ENCODE data around the gene NSRP1. TPM values are rescaled to one million over a fixed set of nuclear protein-coding genes. Genes with fewer than 3 reads are reported as not detected.

NSRP1 gene
- total and polyA plus RNA-seq, 2 donors (not counting 3 experiments of a cell fraction or from before 2014, with no cell fraction given), result 11.2 to 29.1 TPM

DNA sequence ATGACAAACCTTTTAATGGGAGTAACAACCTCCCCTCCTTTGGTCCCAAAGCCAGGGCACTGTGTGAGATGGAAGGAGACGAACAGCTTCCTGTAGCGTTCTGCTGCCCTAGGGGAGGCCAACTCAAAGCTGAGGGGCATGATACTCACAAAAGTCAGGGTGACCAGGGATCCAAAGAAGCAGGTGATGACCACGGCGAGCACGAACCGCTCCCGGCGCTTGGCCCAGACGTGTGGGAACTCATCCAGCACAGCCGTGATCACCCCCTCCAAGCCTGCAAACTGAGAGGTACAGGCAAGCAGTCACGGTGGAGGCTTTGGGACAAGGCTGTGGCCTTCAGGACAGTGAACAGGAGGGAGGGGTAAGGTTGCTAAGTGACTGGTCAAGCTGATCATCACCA, 93.8 kb downstream of the NSRP1 start:
- ChIA-PET CTCF (no interaction called here), POLR2A (no interaction called here)
- BruUV-seq (replicated peaks), result no TSS peak
- no peak overlapping the region for H3K4me2 ChIP-seq (ENCODE audit: insufficient read depth, low read length)
- no peak overlapping the region for H3K9ac ChIP-seq (replicated peaks; ENCODE audit: extremely low read depth, insufficient read depth, low read length)
- DNase-seq (ENCODE audit: low read depth, low spot score) (no peak), FAIRE-seq (no peak)
- no peak for TF ChIP-seq JUN (IDR thresholded peaks at IDR 0.05; ENCODE audit: borderline replicate concordance, insufficient read depth, insufficient read length, low read depth)
- TF ChIP-seq EZH2 (IDR thresholded peaks at IDR 0.05; ENCODE audit: borderline replicate concordance, low read depth, low read length, severe bottlenecking), result no peak
- TF ChIP-seq FOS (IDR thresholded peaks at IDR 0.05; ENCODE audit: borderline replicate concordance, insufficient read depth, low read length), result no peak
- H3K4me3 ChIP-seq (replicated peaks in 1 of 3; ENCODE audit: insufficient read depth in 1 of 3, low read depth in 1 of 3, low read length in 3 of 3), result no peak overlapping the region
- no peak overlapping the region for H2AFZ ChIP-seq (ENCODE audit: low read depth, low read length)
- H3K9me3 ChIP-seq (replicated peaks; ENCODE audit: control insufficient read depth, insufficient read depth, low read length), result no peaks in the 10 kb centered on the region
- dilution Hi-C loops (cut with MboI; ENCODE audit: extremely low pct_ligation_motif_present, low sequenced_read_pairs) (no loop called here), intact Hi-C loops (cut with micrococcal nuclease) (no loop called here)
- no peaks in the 10 kb centered on the region for H3K27me3 ChIP-seq (ENCODE audit: control insufficient read depth in 2 of 2, insufficient read depth in 2 of 2, low read length in 2 of 2)
- no peaks in the 10 kb centered on the region for H3K9me1 ChIP-seq (replicated peaks; ENCODE audit: control insufficient read depth, extremely low read depth, insufficient read depth, low read length)
- no peak overlapping the region for H3K27ac ChIP-seq (ENCODE audit: insufficient read depth, low read depth, low read length)
- no peaks in the 10 kb centered on the region for H3K36me3 ChIP-seq (ENCODE audit: control insufficient read depth in 2 of 2, extremely low read depth in 1 of 2, insufficient read depth in 2 of 2, low read length in 2 of 2)
- H4K20me1 ChIP-seq (replicated peaks; ENCODE audit: control insufficient read depth, extremely low read depth, insufficient read depth, low read length), result no peaks in the 10 kb centered on the region
- no peaks in the 10 kb centered on the region for H3K4me1 ChIP-seq (ENCODE audit: control insufficient read depth, extremely low read depth, insufficient read depth, low read length)
- no peaks in the 10 kb centered on the region for H3K79me2 ChIP-seq (ENCODE audit: control insufficient read depth, insufficient read depth, low read length)

DNA sequence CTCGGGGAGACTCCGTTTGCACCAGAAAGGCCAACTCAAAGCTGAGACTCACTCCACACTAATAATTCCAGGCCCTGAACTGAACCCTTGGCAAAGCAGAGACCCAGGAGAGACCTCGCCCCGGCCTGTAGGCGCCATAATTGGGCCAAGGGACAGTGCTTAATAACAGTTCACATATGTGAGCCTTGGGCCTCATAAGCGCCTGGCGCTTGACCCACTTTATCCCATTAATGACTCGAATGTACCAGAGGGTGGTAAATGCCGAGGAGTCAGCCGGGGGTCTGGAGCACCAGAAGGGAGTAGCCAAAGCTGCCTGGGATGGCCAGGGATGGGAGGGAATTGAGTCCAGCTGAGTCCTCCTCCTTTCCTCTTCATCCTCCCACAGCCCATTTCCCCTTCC, 94.3 kb downstream of the NSRP1 start:
- no peaks in the 10 kb centered on the region for H3K9me3 ChIP-seq (replicated peaks; ENCODE audit: control insufficient read depth, insufficient read depth, low read length)
- no peak for DNase-seq (ENCODE audit: low read depth, low spot score)
- no peaks in the 10 kb centered on the region for H3K27me3 ChIP-seq (ENCODE audit: control insufficient read depth in 2 of 2, insufficient read depth in 2 of 2, low read length in 2 of 2)
- H3K4me3 ChIP-seq (replicated peaks in 1 of 3; ENCODE audit: insufficient read depth in 1 of 3, low read depth in 1 of 3, low read length in 3 of 3), result no peak overlapping the region
- H3K9ac ChIP-seq (replicated peaks; ENCODE audit: extremely low read depth, insufficient read depth, low read length), result no peak overlapping the region
- dilution Hi-C loops (cut with MboI; ENCODE audit: extremely low pct_ligation_motif_present, low sequenced_read_pairs), result no loop called here
- no peak for FAIRE-seq
- no peaks in the 10 kb centered on the region for H3K79me2 ChIP-seq (ENCODE audit: control insufficient read depth, insufficient read depth, low read length)
- no peaks in the 10 kb centered on the region for H4K20me1 ChIP-seq (replicated peaks; ENCODE audit: control insufficient read depth, extremely low read depth, insufficient read depth, low read length)
- no peaks in the 10 kb centered on the region for H3K36me3 ChIP-seq (ENCODE audit: control insufficient read depth in 2 of 2, extremely low read depth in 1 of 2, insufficient read depth in 2 of 2, low read length in 2 of 2)
- CTCF ChIA-PET, result no interaction called here
- BruUV-seq (replicated peaks), result no TSS peak
- H3K9me1 ChIP-seq (replicated peaks; ENCODE audit: control insufficient read depth, extremely low read depth, insufficient read depth, low read length), result no peaks in the 10 kb centered on the region
- H3K4me1 ChIP-seq (ENCODE audit: control insufficient read depth, extremely low read depth, insufficient read depth, low read length), result no peaks in the 10 kb centered on the region
- no peak overlapping the region for H3K27ac ChIP-seq (ENCODE audit: insufficient read depth, low read depth, low read length)
- intact Hi-C loops (cut with micrococcal nuclease), result no loop called here
- TF ChIP-seq EZH2 (IDR thresholded peaks at IDR 0.05; ENCODE audit: borderline replicate concordance, low read depth, low read length, severe bottlenecking), result no peak
- no peak for TF ChIP-seq GATA2 (IDR thresholded peaks at IDR 0.05; ENCODE audit: insufficient read depth, insufficient read length, low read depth, low read length)
- TF ChIP-seq, protein P1, sequence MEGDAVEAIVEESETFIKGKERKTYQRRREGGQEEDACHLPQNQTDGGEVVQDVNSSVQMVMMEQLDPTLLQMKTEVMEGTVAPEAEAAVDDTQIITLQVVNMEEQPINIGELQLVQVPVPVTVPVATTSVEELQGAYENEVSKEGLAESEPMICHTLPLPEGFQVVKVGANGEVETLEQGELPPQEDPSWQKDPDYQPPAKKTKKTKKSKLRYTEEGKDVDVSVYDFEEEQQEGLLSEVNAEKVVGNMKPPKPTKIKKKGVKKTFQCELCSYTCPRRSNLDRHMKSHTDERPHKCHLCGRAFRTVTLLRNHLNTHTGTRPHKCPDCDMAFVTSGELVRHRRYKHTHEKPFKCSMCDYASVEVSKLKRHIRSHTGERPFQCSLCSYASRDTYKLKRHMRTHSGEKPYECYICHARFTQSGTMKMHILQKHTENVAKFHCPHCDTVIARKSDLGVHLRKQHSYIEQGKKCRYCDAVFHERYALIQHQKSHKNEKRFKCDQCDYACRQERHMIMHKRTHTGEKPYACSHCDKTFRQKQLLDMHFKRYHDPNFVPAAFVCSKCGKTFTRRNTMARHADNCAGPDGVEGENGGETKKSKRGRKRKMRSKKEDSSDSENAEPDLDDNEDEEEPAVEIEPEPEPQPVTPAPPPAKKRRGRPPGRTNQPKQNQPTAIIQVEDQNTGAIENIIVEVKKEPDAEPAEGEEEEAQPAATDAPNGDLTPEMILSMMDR (IDR thresholded peaks at IDR 0.05; ENCODE audit: extremely low read depth in 1 of 2, insufficient read depth in 1 of 2, low read depth in 1 of 2, low read length in 2 of 2), result no peak
- no peak for TF ChIP-seq JUN (IDR thresholded peaks at IDR 0.05; ENCODE audit: borderline replicate concordance, insufficient read depth, insufficient read length, low read depth)
- no peak for TF ChIP-seq FOS (IDR thresholded peaks at IDR 0.05; ENCODE audit: borderline replicate concordance, insufficient read depth, low read length)
- H3K4me2 ChIP-seq (ENCODE audit: insufficient read depth, low read length), result no peak overlapping the region
- POLR2A ChIA-PET, result no interaction called here
- no peak overlapping the region for H2AFZ ChIP-seq (ENCODE audit: low read depth, low read length)

Measured in endothelial cell of umbilical vein (primary cell).